ENCODE data around the gene FAM83C. TPM values are rescaled to one million over a fixed set of nuclear protein-coding genes. Genes with fewer than 3 reads are reported as not detected.

Gene FAM83C
- total RNA-seq, 1 donor from 2014 or later, result not detected

DNA sequence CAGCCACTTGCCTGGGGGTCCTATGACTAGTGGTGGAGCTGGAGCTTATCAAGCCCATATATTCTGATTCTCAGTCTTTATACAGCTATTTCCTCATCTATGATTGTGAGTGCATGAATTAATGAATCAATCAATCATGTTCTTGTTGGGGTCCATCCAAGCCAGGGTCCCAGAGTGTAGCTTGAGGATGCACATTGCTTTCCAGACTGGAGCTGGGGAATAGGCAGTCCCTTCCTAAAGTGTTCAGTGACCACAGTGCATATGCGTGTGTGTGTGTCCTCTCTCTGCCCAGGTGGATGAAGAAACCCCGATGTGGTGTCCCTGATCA lies 40.6 kb downstream of the FAM83C start:
- no peaks in the 10 kb centered on the region for H3K9me3 Mint-ChIP-seq
- no peaks in the 10 kb centered on the region for H3K27me3 Mint-ChIP-seq
- H3K4me1 Mint-ChIP-seq, result peaks cover 23% of the 10 kb centered on the region
- no peak overlapping the region for H3K4me3 Mint-ChIP-seq
- H3K36me3 Mint-ChIP-seq (ENCODE audit: low read depth), result peaks cover 8% of the 10 kb centered on the region
- H3K27ac Mint-ChIP-seq, result peak overlapping the region; percentile 43
- no peak for DNase-seq
- CTCF ChIA-PET, result no interaction called here
- POLR2A ChIA-PET, result interaction anchor here (0.7 kb wide), 2 partner anchors 510 to 554 kb away, joined by 3 to 5 read pairs; no protein-coding TSS in a partner anchor
- no peak for ATAC-seq (ENCODE audit: low read depth)
- intact Hi-C loops (cut with micrococcal nuclease), result no loop called here
- TF ChIP-seq, protein P1, sequence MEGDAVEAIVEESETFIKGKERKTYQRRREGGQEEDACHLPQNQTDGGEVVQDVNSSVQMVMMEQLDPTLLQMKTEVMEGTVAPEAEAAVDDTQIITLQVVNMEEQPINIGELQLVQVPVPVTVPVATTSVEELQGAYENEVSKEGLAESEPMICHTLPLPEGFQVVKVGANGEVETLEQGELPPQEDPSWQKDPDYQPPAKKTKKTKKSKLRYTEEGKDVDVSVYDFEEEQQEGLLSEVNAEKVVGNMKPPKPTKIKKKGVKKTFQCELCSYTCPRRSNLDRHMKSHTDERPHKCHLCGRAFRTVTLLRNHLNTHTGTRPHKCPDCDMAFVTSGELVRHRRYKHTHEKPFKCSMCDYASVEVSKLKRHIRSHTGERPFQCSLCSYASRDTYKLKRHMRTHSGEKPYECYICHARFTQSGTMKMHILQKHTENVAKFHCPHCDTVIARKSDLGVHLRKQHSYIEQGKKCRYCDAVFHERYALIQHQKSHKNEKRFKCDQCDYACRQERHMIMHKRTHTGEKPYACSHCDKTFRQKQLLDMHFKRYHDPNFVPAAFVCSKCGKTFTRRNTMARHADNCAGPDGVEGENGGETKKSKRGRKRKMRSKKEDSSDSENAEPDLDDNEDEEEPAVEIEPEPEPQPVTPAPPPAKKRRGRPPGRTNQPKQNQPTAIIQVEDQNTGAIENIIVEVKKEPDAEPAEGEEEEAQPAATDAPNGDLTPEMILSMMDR (IDR thresholded peaks at IDR 0.05), result no peak

DNA sequence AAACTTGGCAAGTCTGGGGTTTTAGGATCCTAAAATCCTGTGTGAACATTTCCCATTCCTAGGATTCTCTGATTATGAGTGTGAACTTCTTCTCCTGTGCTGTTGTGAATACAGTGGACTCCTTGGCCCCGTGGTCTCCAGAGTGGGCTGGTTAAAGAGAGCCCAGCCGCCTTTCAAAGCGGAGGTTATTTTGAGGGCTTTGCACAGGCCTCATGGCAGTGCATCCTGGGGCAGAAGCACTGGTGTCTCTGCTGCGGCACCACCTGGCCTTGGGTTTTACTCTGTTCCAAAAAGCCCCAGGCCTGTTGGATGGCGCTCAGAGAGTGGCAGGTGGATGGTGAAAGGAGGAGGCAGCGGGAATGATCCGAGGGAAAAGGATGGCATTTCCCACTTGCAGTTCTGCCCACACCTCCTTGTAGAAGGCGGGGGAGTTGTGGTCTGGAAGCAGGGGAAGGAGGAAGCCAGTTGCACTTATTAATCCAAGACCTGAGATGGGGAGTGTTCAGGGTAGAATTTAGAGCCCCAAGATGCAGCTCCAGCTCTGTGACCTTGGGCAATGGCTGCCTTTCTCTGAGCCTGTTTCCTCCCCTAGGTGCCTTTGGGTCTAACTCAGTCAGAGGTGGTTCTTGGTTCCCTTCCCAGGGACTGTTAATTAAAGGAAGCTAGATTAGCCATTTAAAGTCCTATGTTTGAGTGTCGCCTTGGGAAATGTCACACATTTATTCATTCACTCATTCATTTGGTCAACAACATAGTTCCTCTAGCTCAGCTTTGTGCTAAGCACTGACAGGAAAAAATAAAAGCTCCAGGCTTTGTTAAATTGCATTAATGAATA lies 43.4 kb downstream of the FAM83C start:
- Mint-ChIP-seq H3K27ac (no peak overlapping the region), H3K36me3 (ENCODE audit: low read depth) (no peaks in the 10 kb centered on the region), H3K9me3 (no peaks in the 10 kb centered on the region), H3K27me3 (no peaks in the 10 kb centered on the region), H3K4me1 (peaks cover 23% of the 10 kb centered on the region), H3K4me3 (no peak overlapping the region)
- CTCF ChIA-PET, result no interaction called here
- intact Hi-C loops (cut with micrococcal nuclease), result no loop called here
- POLR2A ChIA-PET, result interaction anchor here (0.7 kb wide), 1 partner anchor 116 kb away, joined by 10 read pairs; no protein-coding TSS in a partner anchor
- ATAC-seq (ENCODE audit: low read depth) (no peak), DNase-seq (no peak)
- TF ChIP-seq, protein P1 (IDR thresholded peaks at IDR 0.05), result no peak

DNA sequence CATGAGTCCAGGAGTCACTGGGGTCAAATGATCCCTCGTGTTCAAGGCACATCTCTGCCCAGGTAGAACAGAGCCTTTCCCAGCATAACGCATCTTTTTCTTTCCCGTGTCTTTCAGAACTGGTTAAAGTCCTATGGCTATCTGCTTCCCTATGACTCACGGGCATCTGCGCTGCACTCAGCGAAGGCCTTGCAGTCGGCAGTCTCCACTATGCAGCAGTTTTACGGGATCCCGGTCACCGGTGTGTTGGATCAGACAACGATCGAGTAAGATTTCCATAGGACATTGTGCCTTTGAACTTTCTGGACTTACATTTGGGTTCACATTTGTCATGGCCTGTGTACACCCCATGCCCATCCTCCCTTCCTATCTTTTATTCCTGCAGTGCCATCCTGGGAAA lies 45.5 kb downstream of the FAM83C start:
- no peak for ATAC-seq (ENCODE audit: low read depth)
- Mint-ChIP-seq H3K4me3 (no peak overlapping the region), H3K36me3 (ENCODE audit: low read depth) (no peaks in the 10 kb centered on the region), H3K9me3 (no peaks in the 10 kb centered on the region), H3K4me1 (peaks cover 15% of the 10 kb centered on the region), H3K27ac (no peak overlapping the region), H3K27me3 (no peaks in the 10 kb centered on the region)
- CTCF ChIA-PET, result no interaction called here
- DNase-seq, result no peak
- intact Hi-C loops (cut with micrococcal nuclease), result no loop called here
- TF ChIP-seq, protein P1 (IDR thresholded peaks at IDR 0.05), result no peak
- POLR2A ChIA-PET, result no interaction called here

DNA sequence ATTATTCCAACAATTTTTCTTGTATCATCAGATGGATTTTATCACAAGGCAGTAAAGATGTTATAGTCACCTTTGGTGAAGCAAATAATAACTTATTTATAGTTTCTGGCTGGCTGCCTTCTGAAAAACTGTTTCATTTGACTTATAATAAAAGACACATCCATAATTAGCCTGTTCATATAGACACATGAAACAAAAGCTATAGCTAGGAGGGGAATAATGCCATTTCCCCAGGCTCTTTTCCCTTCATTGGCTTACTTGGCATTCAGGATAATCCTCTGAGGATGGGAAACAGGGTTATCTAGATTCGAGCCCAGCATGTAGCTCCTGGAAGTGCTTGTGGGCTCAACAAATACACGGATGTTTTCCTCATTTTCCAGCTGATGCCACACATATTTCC lies 48.2 kb downstream of the FAM83C start:
- POLR2A ChIA-PET, result no interaction called here

DNA sequence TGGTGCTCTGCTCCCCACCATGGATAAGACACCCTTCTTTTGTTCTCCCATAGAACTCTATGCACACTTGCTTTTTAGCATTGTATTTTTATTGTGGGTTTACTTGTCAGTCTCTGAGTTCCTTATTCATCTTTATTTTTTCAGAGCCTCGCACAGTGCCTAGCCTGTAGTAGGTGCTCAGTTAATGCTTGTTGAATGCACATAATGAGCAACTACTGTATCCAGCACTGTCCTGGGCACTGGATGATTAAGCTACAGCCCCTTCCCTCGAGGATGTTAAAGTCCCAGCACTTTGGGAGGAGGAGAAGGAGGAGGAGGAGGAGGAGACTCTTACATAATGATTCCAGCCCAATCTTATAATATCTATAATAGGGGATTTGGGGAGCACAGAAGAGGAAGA lies 48.9 kb downstream of the FAM83C start:
- POLR2A ChIA-PET, result no interaction called here
- Mint-ChIP-seq H3K36me3 (ENCODE audit: low read depth) (no peaks in the 10 kb centered on the region), H3K27me3 (peaks cover 4% of the 10 kb centered on the region), H3K4me1 (no peaks in the 10 kb centered on the region), H3K27ac (no peak overlapping the region), H3K9me3 (no peaks in the 10 kb centered on the region), H3K4me3 (no peak overlapping the region)
- CTCF ChIA-PET, result no interaction called here
- DNase-seq (no peak), ATAC-seq (ENCODE audit: low read depth) (no peak)
- intact Hi-C loops (cut with micrococcal nuclease), result no loop called here
- TF ChIP-seq, protein P1 (IDR thresholded peaks at IDR 0.05), result no peak

More for the DNA sequence above, 48.2 kb downstream of the FAM83C start:
- H3K4me3 Mint-ChIP-seq, result no peak overlapping the region
- CTCF ChIA-PET, result no interaction called here
- intact Hi-C loops (cut with micrococcal nuclease), result no loop called here
- H3K36me3 Mint-ChIP-seq (ENCODE audit: low read depth), result no peaks in the 10 kb centered on the region
- no peak for ATAC-seq (ENCODE audit: low read depth)
- H3K4me1 Mint-ChIP-seq, result no peaks in the 10 kb centered on the region
- H3K9me3 Mint-ChIP-seq, result no peaks in the 10 kb centered on the region
- no peak overlapping the region for H3K27ac Mint-ChIP-seq
- no peak for DNase-seq
- TF ChIP-seq, protein P1 (IDR thresholded peaks at IDR 0.05), result no peak
- peaks cover 4% of the 10 kb centered on the region for H3K27me3 Mint-ChIP-seq

All from activated B cell treated with CpG ODN at 0.5 μM for 24 hours (primary cell).